Ishikawa (cell line): Measurements from ENCODE around the gene GAREM1.

Experiments used
- CEBPB ChIP-seq: IDR thresholded peaks from 2 replicates; pipeline ENCODE4 v1.6.1; 2012
- CREB1 ChIP-seq: IDR thresholded peaks from 2 replicates; pipeline ENCODE4 v1.6.1; 2012; ENCODE audit warnings: low read depth
- EGR1 ChIP-seq: IDR thresholded peaks from 2 replicates; pipeline ENCODE4 v1.6.1; 2012
- EP300 ChIP-seq: IDR thresholded peaks from 2 replicates; pipeline ENCODE4 v1.6.1; 2012; ENCODE audit warnings: borderline replicate concordance
- FOXM1 ChIP-seq: IDR thresholded peaks from 2 replicates; pipeline ENCODE4 v1.6.1; 2012; ENCODE audit warnings: low read depth, borderline replicate concordance
- MAX ChIP-seq: IDR thresholded peaks from 2 replicates; pipeline ENCODE4 v1.6.1; 2012
- NFIC ChIP-seq: IDR thresholded peaks from 2 replicates; pipeline ENCODE4 v1.6.1; 2012
- RAD21 ChIP-seq: IDR thresholded peaks from 2 replicates; pipeline ENCODE4 v1.6.1; 2012; ENCODE audit warnings: low read depth
- TAF1 ChIP-seq: IDR thresholded peaks from 2 replicates; pipeline ENCODE4 v1.6.1; 2012; ENCODE audit warnings: low read depth, mild to moderate bottlenecking
- TCF12 ChIP-seq: IDR thresholded peaks from 2 replicates; pipeline ENCODE4 v1.6.1; 2012; ENCODE audit warnings: low read depth
- TEAD4 ChIP-seq: IDR thresholded peaks from 2 replicates; pipeline ENCODE4 v1.6.1; 2012
- USF1 ChIP-seq: IDR thresholded peaks from 2 replicates; pipeline ENCODE4 v1.6.1; 2012
- YY1 ChIP-seq: IDR thresholded peaks from 2 replicates; pipeline ENCODE4 v1.6.1; 2012; ENCODE audit warnings: low read depth
- ZBTB7A ChIP-seq: IDR thresholded peaks from 2 replicates; pipeline ENCODE4 v1.6.1; 2012; ENCODE audit warnings: low read depth
- TF ChIP-seq, protein P1 (sequence below): IDR thresholded peaks from 2 replicates; pipeline ENCODE4 v1.6.1; 2012; ENCODE audit warnings: low read depth, mild to moderate bottlenecking

Gene GAREM1

GRCh38 chr18:32442575-32442974 is 28.1 kb downstream of the GAREM1 start:
- no peak for TF ChIP-seq EGR1

DNA sequence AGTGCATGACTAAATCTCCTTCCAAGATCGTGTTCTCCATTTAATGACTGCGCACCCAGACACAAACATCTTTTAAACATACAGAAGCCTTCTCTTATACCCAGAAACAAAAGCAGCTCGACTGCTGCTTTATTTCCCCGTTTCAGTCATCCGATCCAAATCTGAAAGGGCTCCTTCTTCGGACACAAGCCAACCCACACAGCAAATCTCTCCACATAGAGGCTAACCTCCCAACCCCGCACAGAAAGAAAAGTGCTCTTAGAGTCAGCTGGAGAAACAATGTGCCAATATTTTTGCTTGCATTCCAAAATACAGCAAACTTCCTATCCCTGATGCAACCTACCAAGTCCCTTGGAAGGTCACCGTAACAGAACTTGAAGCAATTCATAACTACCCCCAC is 29.1 kb downstream of the GAREM1 start:
- no peak for TF ChIP-seq CEBPB

- TF ChIP-seq YY1 (no peak), CREB1 (no peak), USF1 (no peak), CEBPB (no peak), TAF1 (no peak), ZBTB7A (no peak), NFIC (no peak), EGR1 (no peak), MAX (no peak), EP300 (no peak), TCF12 (no peak)
- TF ChIP-seq, protein P1, sequence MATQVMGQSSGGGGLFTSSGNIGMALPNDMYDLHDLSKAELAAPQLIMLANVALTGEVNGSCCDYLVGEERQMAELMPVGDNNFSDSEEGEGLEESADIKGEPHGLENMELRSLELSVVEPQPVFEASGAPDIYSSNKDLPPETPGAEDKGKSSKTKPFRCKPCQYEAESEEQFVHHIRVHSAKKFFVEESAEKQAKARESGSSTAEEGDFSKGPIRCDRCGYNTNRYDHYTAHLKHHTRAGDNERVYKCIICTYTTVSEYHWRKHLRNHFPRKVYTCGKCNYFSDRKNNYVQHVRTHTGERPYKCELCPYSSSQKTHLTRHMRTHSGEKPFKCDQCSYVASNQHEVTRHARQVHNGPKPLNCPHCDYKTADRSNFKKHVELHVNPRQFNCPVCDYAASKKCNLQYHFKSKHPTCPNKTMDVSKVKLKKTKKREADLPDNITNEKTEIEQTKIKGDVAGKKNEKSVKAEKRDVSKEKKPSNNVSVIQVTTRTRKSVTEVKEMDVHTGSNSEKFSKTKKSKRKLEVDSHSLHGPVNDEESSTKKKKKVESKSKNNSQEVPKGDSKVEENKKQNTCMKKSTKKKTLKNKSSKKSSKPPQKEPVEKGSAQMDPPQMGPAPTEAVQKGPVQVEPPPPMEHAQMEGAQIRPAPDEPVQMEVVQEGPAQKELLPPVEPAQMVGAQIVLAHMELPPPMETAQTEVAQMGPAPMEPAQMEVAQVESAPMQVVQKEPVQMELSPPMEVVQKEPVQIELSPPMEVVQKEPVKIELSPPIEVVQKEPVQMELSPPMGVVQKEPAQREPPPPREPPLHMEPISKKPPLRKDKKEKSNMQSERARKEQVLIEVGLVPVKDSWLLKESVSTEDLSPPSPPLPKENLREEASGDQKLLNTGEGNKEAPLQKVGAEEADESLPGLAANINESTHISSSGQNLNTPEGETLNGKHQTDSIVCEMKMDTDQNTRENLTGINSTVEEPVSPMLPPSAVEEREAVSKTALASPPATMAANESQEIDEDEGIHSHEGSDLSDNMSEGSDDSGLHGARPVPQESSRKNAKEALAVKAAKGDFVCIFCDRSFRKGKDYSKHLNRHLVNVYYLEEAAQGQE = no peak
These were observed 30.2 kb downstream of the GAREM1 start for GRCh38 chr18:32440518-32440917.

DNA sequence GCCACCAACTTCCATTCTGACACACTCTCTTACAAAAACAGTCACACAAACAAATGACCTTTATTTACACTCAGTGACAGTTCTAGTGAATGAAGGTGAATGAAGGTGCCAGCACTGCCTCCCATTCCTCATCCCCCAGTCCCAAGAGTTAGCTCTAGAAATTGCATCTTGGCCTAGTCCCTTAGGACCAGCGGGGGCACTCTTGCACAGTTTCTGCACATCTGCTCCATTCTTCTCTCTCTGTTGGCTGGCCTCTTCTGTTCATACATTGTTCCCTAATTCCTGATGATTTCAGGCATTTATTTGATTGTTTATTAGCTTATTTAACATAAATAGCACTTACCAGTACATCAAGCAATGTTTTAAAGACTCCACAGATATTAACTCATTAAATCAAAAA is 30.9 kb downstream of the GAREM1 start:
- TF ChIP-seq MAX (no peak), RAD21 (peak; percentile 50)

DNA sequence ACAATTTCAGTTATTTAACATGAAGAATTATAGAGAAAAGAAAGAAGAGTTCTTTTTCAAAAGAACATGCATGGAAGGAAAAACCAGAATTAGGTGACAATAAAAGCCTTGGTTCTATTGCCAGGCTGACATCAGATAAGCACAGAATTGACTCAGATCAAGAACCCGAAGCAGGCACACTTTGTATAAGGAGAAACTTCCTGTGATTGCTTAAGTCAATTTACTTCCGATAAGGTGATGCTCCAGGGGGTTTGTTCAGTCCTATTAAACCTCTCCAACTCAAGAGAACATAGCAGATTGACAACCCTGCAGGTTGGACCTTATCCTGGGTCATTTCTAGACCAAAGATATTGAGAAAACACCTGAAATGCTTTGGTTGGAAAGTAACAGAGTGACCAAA is 31.4 kb downstream of the GAREM1 start:
- TF ChIP-seq, protein P1 = no peak
- TF ChIP-seq CEBPB (no peak), CREB1 (no peak), FOXM1 (no peak), RAD21 (no peak), ZBTB7A (no peak), TAF1 (no peak), MAX (no peak), YY1 (no peak)

DNA sequence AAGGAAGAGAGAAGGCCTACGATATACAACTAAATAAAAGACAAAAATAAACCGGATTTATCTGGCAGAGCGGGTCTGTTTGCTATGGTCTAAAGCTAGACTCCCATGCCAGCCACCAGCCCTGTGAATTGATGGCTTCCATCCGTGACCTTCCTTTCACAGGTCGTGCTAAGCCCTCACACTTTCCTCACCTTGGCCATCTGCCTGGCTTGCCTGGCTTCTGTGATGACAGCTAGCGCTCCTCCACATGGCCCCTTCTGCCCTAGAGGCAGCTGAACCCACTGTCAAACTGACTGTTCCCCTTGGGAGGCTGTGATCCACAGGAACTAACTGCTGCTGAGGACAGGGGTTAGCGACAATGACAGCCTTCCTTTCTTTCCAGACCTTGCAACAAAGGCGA is 32.5 kb downstream of the GAREM1 start:
- TF ChIP-seq MAX = no peak
- no peak for TF ChIP-seq USF1
- no peak for TF ChIP-seq RAD21
- no peak for TF ChIP-seq EP300
- no peak for TF ChIP-seq TCF12

DNA sequence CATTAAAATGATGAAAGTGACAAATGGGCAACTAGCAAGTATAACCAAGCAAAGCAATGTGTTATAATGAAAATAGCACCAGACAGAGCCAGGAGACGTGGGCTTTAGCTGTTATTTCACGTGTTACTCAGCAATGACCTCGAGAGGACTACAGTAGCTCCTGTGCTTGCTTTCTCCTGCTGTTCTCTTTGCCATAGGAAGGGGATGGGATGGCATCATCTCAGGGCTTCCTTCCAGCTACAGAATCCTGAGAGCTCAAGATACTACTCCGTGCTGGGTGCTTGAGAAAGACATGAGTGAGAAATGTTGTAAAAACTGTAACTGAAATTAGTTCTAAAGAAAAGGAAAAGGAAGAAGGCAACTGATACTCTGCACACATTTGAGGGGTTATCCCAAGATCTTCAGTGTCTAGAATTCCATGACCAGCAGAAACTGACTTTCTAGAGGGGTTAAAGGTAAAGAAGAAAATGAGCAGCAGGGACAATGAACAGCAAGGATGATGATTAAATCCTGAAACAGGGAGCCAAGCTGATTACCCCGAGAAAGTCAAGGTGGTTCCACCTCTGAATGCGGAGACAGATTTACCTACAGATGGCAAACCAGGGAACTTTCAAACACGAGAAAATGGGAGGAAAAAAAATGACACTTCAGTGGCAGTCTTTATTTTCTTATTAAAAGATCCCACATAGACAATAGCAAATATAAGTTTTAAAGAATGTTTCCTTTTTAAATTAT is 33.4 kb downstream of the GAREM1 start:
- no peak for TF ChIP-seq TAF1
- no peak for TF ChIP-seq EGR1
- TF ChIP-seq USF1 = no peak
- TF ChIP-seq TCF12 = no peak
- TF ChIP-seq YY1 = no peak
- no peak for TF ChIP-seq RAD21
- no peak for TF ChIP-seq CREB1
- no peak for TF ChIP-seq MAX
- TF ChIP-seq TEAD4 = no peak
- TF ChIP-seq CEBPB = no peak
- no peak for TF ChIP-seq ZBTB7A
- TF ChIP-seq, protein P1 = no peak
- no peak for TF ChIP-seq NFIC
- TF ChIP-seq EP300 = no peak
- TF ChIP-seq FOXM1 = no peak
